HG03442 (cell line): Measurements from ENCODE around the gene CRTC1.

Experiments used
- ATAC-seq: cut with Tn5 transposase; IDR thresholded peaks from one replicate; pipeline ENCODE4 v1.9.1; 2021; ENCODE audit warnings: mild to moderate bottlenecking, moderate library complexity; ENCODE audit not compliant: unreplicated experiment

Gene CRTC1

GRCh38 chr19:18765224-18765623 is 81.7 kb downstream of the CRTC1 start:
- no peak for ATAC-seq

- no peak for ATAC-seq
These were observed 84.7 kb downstream of the CRTC1 start for GRCh38 chr19:18768046-18768771.

- no peak for ATAC-seq
These were observed 85.8 kb downstream of the CRTC1 start for GRCh38 chr19:18768997-18769891.

- ATAC-seq: no peak
These were observed 86.6 kb downstream of the CRTC1 start for GRCh38 chr19:18769989-18770528.

- ATAC-seq: no peak
These were observed 87.3 kb downstream of the CRTC1 start for GRCh38 chr19:18770663-18771327.

- ATAC-seq: no peak
These were observed 88.1 kb downstream of the CRTC1 start for GRCh38 chr19:18771328-18772242.

GRCh38 chr19:18772620-18773587 is 89.4 kb downstream of the CRTC1 start:
- no peak for ATAC-seq

- ATAC-seq: no peak
These were observed 90.2 kb downstream of the CRTC1 start for GRCh38 chr19:18773682-18774081.

- ATAC-seq: no peak
These were observed 90.6 kb downstream of the CRTC1 start for GRCh38 chr19:18774107-18774506.

GRCh38 chr19:18774782-18775444 is 91.4 kb downstream of the CRTC1 start:
- no peak for ATAC-seq

- no peak for ATAC-seq
These were observed 92.3 kb downstream of the CRTC1 start for GRCh38 chr19:18775586-18776287.

- ATAC-seq: no peak
These were observed 92.8 kb downstream of the CRTC1 start for GRCh38 chr19:18776288-18776594.

GRCh38 chr19:18776736-18777135 is 93.3 kb downstream of the CRTC1 start:
- ATAC-seq: no peak

GRCh38 chr19:18777301-18778075 is 94.0 kb downstream of the CRTC1 start:
- ATAC-seq: no peak

- ATAC-seq: no peak
These were observed 94.6 kb downstream of the CRTC1 start for GRCh38 chr19:18778076-18778389.

- no peak for ATAC-seq
These were observed 95.5 kb downstream of the CRTC1 start for GRCh38 chr19:18778826-18779495.

GRCh38 chr19:18780081-18780480 is 96.6 kb downstream of the CRTC1 start:
- ATAC-seq: no peak
